Adrenal gland (tissue), 12 donors: Measurements from ENCODE around the gene ZSWIM4. TPM values are rescaled to one million over a fixed set of nuclear protein-coding genes. Genes with fewer than 3 reads are reported as not detected.
"Not testable (repeated sequence)": the region's sequence is repeated elsewhere in the genome, so short reads cannot be mapped to it uniquely, and the experiment has no call there.

Experiments used
- DNase-seq, 7 donors: peaks; one replicate each; pipeline ENCODE4 v3.0.0-alpha.2; 2019 to 2020
- H3K27ac ChIP-seq, 5 donors: fragments of 200-600 bp; sonication (generic) in 4 of 5; 1 replicate in 3 of 5; 2 replicates in 2 of 5; pipeline versions ENCODE4 v1.5.1 to v1.8.0; 2016 to 2020; ENCODE audit warnings: mild to moderate bottlenecking in 1 of 5
- H3K27me3 ChIP-seq: fragments of 200-600 bp; 2 replicates; pipeline ENCODE4 v1.8.0; 2021
- H3K36me3 ChIP-seq, 2 donors: fragments of 200-600 bp; replicated peaks in 1 of 2; 1 replicate in 1 of 2; 2 replicates in 1 of 2; pipeline versions ENCODE4 v1.5.1 to v1.8.0; 2018 to 2022
- H3K4me1 ChIP-seq, 2 donors: fragments of 200-600 bp; replicated peaks in 1 of 2; 1 replicate in 1 of 2; 2 replicates in 1 of 2; pipeline versions ENCODE4 v1.5.1 to v1.8.0; 2018 to 2021
- H3K4me3 ChIP-seq, 4 donors: fragments of 200-600 bp; sonication (generic) in 3 of 4; one replicate each; pipeline ENCODE4 v1.5.1; 2016 to 2018
- H3K9me3 ChIP-seq, 3 donors: fragments of 200-600 bp; sonication (generic) in 1 of 3; replicated peaks in 1 of 3; 1 replicate in 2 of 3; 2 replicates in 1 of 3; pipeline versions ENCODE4 v1.5.1 to v1.8.0; 2016 to 2021
- POLR2A ChIP-seq, 2 donors: fragments of 450-650 bp; IDR thresholded peaks; one replicate each; pipeline ENCODE4 v1.6.1; 2017; ENCODE audit warnings: antibody characterized with exemption in 2 of 2, mild to moderate bottlenecking in 2 of 2, moderate library complexity in 1 of 2
- WGBS, 4 donors: extraction: QIAGEN DNeasy Blood & Tissue Kit in 2 of 4; methylation state at CpG; one replicate each; pipeline versions ENCODE4 v1.1.5 to v1.1.7; 2013 to 2017; 5-methylcytosine and 5-hydroxymethylcytosine counted together
- intact Hi-C, 2 donors: fragments of 100-400 bp; cut with DNase I; formaldehyde crosslinking; loops; one replicate each; pipeline versions ENCODE4 v1.14.1 to v1.15.0; 2022 to 2023
- polyA plus RNA-seq, 3 donors: library from polyadenylated mRNA; stranded (reverse); fragments of 200-250 nt in 2 of 3; fragments of 350-450 nt in 1 of 3; fragmentation: Illumina TruSeq in 1 of 3; extraction: RNeasy Lipid Tissue Mini Kit (QIAGEN cat#74804) in 1 of 3; gene quantifications; one replicate each; pipeline ENCODE4 v1.2.3, GENCODE V29; 2013 to 2014
- total RNA-seq, 9 donors: library from RNA; depleted of rRNA in 4 of 9; stranded (reverse); fragments of >200 nt in 4 of 9; fragments of 120-200 nt in 1 of 9; fragmentation: NEBNext Ultra II Directional in 1 of 9; extraction: Animal tissue kit (Norgen Biotek cat#: 25700) in 1 of 9; gene quantifications; one replicate each; pipeline versions ENCODE4 v1.1.0 to v1.2.4, GENCODE V29; 2013 to 2023
- TF ChIP-seq, protein P1 (sequence below), 6 experiments: fragments of 450-650 bp in 4 of 6; fragments of 200-600 bp in 2 of 6; sonication (generic) in 1 of 6; IDR thresholded peaks; 1 replicate in 5 of 6; 2 replicates in 1 of 6; pipeline versions ENCODE4 v1.5.1 to v1.8.0; 2016 to 2021; ENCODE audit warnings: antibody characterized with exemption in 6 of 6, mild to moderate bottlenecking in 2 of 6, moderate library complexity in 1 of 6
- donor health status: healthy with polysubstance abuse.
- donor health status: Bipolar disorder and iron deficiency.
- donor health status: DM: yes; HTN: yes; CAD: no.
- donor health status: DM: no; HTN: no; CAD: no.
- donor health status: DM: no; HTN: no; CAD: no.
- donor health status: DM: yes; HTN: yes; CAD: no.

Gene ZSWIM4
- total and polyA plus RNA-seq, 12 donors: 1.3 to 15.4 (median 9.1) TPM

GRCh38 chr19:13848798-13849676 is 53.8 kb downstream of the ZSWIM4 start:
- Histone ChIP-seq H3K4me1 (peaks cover 17 to 39% of the 10 kb centered on the region in 2 donors), H3K4me3 (no peak overlapping the region), H3K9me3 (no peaks in the 10 kb centered on the region), H3K27me3 (no peaks in the 10 kb centered on the region), H3K27ac (peak overlapping the region in 2 of 5 donors; percentile 42 to 50), H3K36me3 (no peaks in the 10 kb centered on the region)
- intact Hi-C loops: no loop called here
- TF ChIP-seq POLR2A (IDR thresholded peaks at IDR 0.05): no peak
- TF ChIP-seq, protein P1, sequence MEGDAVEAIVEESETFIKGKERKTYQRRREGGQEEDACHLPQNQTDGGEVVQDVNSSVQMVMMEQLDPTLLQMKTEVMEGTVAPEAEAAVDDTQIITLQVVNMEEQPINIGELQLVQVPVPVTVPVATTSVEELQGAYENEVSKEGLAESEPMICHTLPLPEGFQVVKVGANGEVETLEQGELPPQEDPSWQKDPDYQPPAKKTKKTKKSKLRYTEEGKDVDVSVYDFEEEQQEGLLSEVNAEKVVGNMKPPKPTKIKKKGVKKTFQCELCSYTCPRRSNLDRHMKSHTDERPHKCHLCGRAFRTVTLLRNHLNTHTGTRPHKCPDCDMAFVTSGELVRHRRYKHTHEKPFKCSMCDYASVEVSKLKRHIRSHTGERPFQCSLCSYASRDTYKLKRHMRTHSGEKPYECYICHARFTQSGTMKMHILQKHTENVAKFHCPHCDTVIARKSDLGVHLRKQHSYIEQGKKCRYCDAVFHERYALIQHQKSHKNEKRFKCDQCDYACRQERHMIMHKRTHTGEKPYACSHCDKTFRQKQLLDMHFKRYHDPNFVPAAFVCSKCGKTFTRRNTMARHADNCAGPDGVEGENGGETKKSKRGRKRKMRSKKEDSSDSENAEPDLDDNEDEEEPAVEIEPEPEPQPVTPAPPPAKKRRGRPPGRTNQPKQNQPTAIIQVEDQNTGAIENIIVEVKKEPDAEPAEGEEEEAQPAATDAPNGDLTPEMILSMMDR (IDR thresholded peaks at IDR 0.05): no peak
- 56 to 64% (median 61%) methylated on average over 10 to 16 of the region's 16 CpGs for WGBS, 4 donors
- DNase-seq: peak in 1 of 7 donors; percentile 35

GRCh38 chr19:13849991-13850909 is 55.0 kb downstream of the ZSWIM4 start:
- H3K27me3 ChIP-seq: no peaks in the 10 kb centered on the region
- intact Hi-C loops: no loop called here
- 15 to 41% (median 27%) methylated on average over 16 to 66 of the region's 66 CpGs for WGBS, 4 donors
- H3K27ac ChIP-seq: peak overlapping the region; percentile 84 to 98 (median 95)
- peak; percentile 72 to 89 (median 87) for DNase-seq
- H3K4me3 ChIP-seq: peak overlapping the region in 1 of 4 donors; percentile 44
- H3K4me1 ChIP-seq: peaks cover 17 to 39% of the 10 kb centered on the region in 2 donors
- H3K36me3 ChIP-seq: no peaks in the 10 kb centered on the region
- H3K9me3 ChIP-seq: no peaks in the 10 kb centered on the region
- TF ChIP-seq POLR2A (IDR thresholded peaks at IDR 0.05): peak in 1 of 2 donors; percentile 24
- TF ChIP-seq, protein P1 (IDR thresholded peaks at IDR 0.05): no peak

GRCh38 chr19:13850910-13851733 is 55.9 kb downstream of the ZSWIM4 start:
- peak in 1 of 2 donors; percentile 80 for TF ChIP-seq POLR2A (IDR thresholded peaks at IDR 0.05)
- TF ChIP-seq, protein P1 (IDR thresholded peaks at IDR 0.05): no peak
- WGBS, 4 donors: 26 to 45% (median 29%) methylated on average over 8 to 26 of the region's 26 CpGs
- Histone ChIP-seq H3K27me3 (no peaks in the 10 kb centered on the region), H3K36me3 (no peaks in the 10 kb centered on the region), H3K27ac (peak overlapping the region; percentile 84 to 98 (median 95)), H3K4me1 (peaks cover 17 to 34% of the 10 kb centered on the region in 2 donors), H3K4me3 (peak overlapping the region in 1 of 4 donors; percentile 44), H3K9me3 (no peaks in the 10 kb centered on the region)
- intact Hi-C loops: no loop called here
- peak; percentile 90 to 96 (median 93) for DNase-seq

- H3K4me3 ChIP-seq, H3K36me3 ChIP-seq, intact Hi-C loops, DNase-seq, H3K27me3 ChIP-seq, H3K9me3 ChIP-seq: not testable (repeated sequence)
- Histone ChIP-seq H3K27ac (peak overlapping the region; percentile 84 to 98 (median 95)), H3K4me1 (peaks cover 15 to 28% of the 10 kb centered on the region in 2 donors)
- WGBS, 4 donors: 81 to 92% (median 85%) methylated on average over 5 of the region's 5 CpGs
Observed at GRCh38 chr19:13851734-13852114, 56.5 kb downstream of the ZSWIM4 start.

DNA sequence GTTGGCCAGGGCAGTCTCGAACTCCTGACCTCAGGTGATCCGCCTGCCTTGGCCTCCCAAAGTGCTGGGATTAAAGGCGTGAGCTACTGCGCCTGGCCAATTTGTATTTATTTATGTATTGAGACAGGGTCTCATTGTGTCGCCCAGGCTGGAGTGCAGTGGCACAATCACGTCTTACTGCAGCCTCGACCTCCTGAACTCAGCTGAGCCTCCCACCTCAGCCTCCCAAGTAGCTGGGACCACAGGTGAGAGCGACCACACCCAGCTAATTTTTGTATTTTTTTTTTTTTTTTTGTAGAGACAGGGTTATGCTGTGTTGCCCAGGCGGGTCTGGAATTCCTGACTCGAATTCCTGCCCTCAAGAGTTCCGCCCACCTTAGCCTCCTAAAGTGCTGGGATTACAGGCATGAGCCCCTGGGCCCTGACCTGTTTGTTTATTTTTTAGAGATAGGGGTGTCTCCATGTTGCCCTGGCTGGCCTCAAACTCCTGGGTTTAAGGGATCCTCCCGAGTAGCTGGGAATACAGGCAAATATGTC is 57.0 kb downstream of the ZSWIM4 start:
- H3K4me3 ChIP-seq, intact Hi-C loops, DNase-seq, H3K9me3 ChIP-seq, H3K36me3 ChIP-seq, H3K27me3 ChIP-seq: not testable (repeated sequence)
- H3K27ac ChIP-seq: peak overlapping the region in 1 of 5 donors; percentile 36
- 89 to 91% (median 90%) methylated on average over 12 of the region's 12 CpGs for WGBS, 4 donors
- H3K4me1 ChIP-seq: peaks cover 10 to 23% of the 10 kb centered on the region in 2 donors
